ENCODE data around the gene STARD8. TPM values are rescaled to one million over a fixed set of nuclear protein-coding genes. Genes with fewer than 3 reads are reported as not detected.

The STARD8 gene
- total and polyA plus RNA-seq, 4 donors = 1.8 to 10.7 (median 8.3) TPM

- Histone ChIP-seq H3K27ac (ENCODE audit: low read depth in 1 of 2, low read length in 2 of 2) (no peak overlapping the region), H3K27me3 (ENCODE audit: control insufficient read depth in 4 of 4, insufficient read depth in 4 of 4, low read length in 3 of 4) (no peaks in the 10 kb centered on the region), H3K4me1 (ENCODE audit: control insufficient read depth in 4 of 4, insufficient read depth in 4 of 4, low read length in 3 of 4) (no peaks in the 10 kb centered on the region), H3K4me3 (ENCODE audit: low read depth in 1 of 3, low read length in 3 of 3) (no peak overlapping the region), H3K36me3 (ENCODE audit: control insufficient read depth in 4 of 4, insufficient read depth in 3 of 4, low read depth in 1 of 4, low read length in 3 of 4) (peaks cover 3 to 81% (median 18%) of the 10 kb centered on the region in 4 donors), H3K9ac (ENCODE audit: low read depth in 1 of 2, low read length in 2 of 2) (no peak overlapping the region), H3K9me3 (ENCODE audit: control insufficient read depth in 4 of 4, low read length in 3 of 4) (no peaks in the 10 kb centered on the region)
- 92% methylated on average over 7 of the region's 7 CpGs for WGBS
- DNase-seq (ENCODE audit: low spot score) = no peak
- no peak for TF ChIP-seq TAF1 (conservative IDR thresholded peaks at IDR 0.05)
- TF ChIP-seq FOXA1 (IDR thresholded peaks at IDR 0.05) = no peak
- TF ChIP-seq REST (IDR thresholded peaks at IDR 0.05) = no peak
- TF ChIP-seq HNF4G (IDR thresholded peaks at IDR 0.05) = no peak
- no peak for TF ChIP-seq JUND (IDR thresholded peaks at IDR 0.05)
- TF ChIP-seq MAX (IDR thresholded peaks at IDR 0.05) = no peak
- TF ChIP-seq YY1 (IDR thresholded peaks at IDR 0.05) = no peak
Measured at GRCh38 chrX:68721546-68721945, 74.1 kb downstream of the STARD8 start.

GRCh38 chrX:68721991-68722860 is 74.8 kb downstream of the STARD8 start:
- DNase-seq (ENCODE audit: low spot score) = no peak

More at GRCh38 chrX:68721991-68722860, 74.8 kb downstream of the STARD8 start:
- no peak for TF ChIP-seq EGR1 (IDR thresholded peaks at IDR 0.05; ENCODE audit: low read depth in 2 of 2)
- no peak for TF ChIP-seq GABPA (IDR thresholded peaks at IDR 0.05 in 1 of 2, conservative IDR thresholded peaks at IDR 0.05 in 1 of 2)
- TF ChIP-seq ZBTB33 (IDR thresholded peaks at IDR 0.05) = no peak
- no peak for TF ChIP-seq SP1 (IDR thresholded peaks at IDR 0.05)
- no peak for TF ChIP-seq REST (IDR thresholded peaks at IDR 0.05)
- no peak for TF ChIP-seq YY1 (IDR thresholded peaks at IDR 0.05)
- TF ChIP-seq RXRA (IDR thresholded peaks at IDR 0.05) = no peak
- no peak for TF ChIP-seq HNF4A (conservative IDR thresholded peaks at IDR 0.05)
- Histone ChIP-seq H3K4me1 (ENCODE audit: control insufficient read depth in 4 of 4, insufficient read depth in 4 of 4, low read length in 3 of 4) (no peaks in the 10 kb centered on the region), H3K27me3 (ENCODE audit: control insufficient read depth in 4 of 4, insufficient read depth in 4 of 4, low read length in 3 of 4) (no peaks in the 10 kb centered on the region), H3K27ac (ENCODE audit: low read depth in 1 of 2, low read length in 2 of 2) (no peak overlapping the region), H3K36me3 (ENCODE audit: control insufficient read depth in 4 of 4, insufficient read depth in 3 of 4, low read depth in 1 of 4, low read length in 3 of 4) (peaks cover 3 to 77% (median 16%) of the 10 kb centered on the region in 4 donors), H3K9ac (ENCODE audit: low read depth in 1 of 2, low read length in 2 of 2) (no peak overlapping the region), H3K9me3 (ENCODE audit: control insufficient read depth in 4 of 4, low read length in 3 of 4) (no peaks in the 10 kb centered on the region), H3K4me3 (ENCODE audit: low read depth in 1 of 3, low read length in 3 of 3) (no peak overlapping the region)
- WGBS = 92% methylated on average over 16 of the region's 16 CpGs

All from liver (tissue), 9 donors.